B cell (primary cell): ENCODE data around the gene CASTOR2.
"Not testable (repeated sequence)": the region's sequence is repeated elsewhere in the genome, so short reads cannot be mapped to it uniquely, and the experiment has no call there.

Experiments
- CTCF ChIP-seq: fragments of 200-600 bp; IDR thresholded peaks from one replicate; pipeline ENCODE4 v1.8.0; 2022; ENCODE audit warnings: antibody characterized with exemption, mild to moderate bottlenecking
- EZH2 ChIP-seq: IDR thresholded peaks from 2 replicates; pipeline ENCODE4 v1.6.1; 2012; ENCODE audit warnings: borderline replicate concordance, low read depth, mild to moderate bottlenecking, moderate library complexity, low read length; ENCODE audit not compliant: insufficient read depth, poor library complexity, severe bottlenecking

- TF ChIP-seq CTCF, EZH2: not testable (repeated sequence)
Observed at GRCh38 chr7:74953774-74954173, 10.7 kb upstream of the CASTOR2 start.
